Measurements from ENCODE around the gene RASSF7. TPM values are rescaled to one million over a fixed set of nuclear protein-coding genes. Genes with fewer than 3 reads are reported as not detected.

The RASSF7 gene
- total RNA-seq, 1 experiment from 2014 or later = 58.6 TPM

DNA sequence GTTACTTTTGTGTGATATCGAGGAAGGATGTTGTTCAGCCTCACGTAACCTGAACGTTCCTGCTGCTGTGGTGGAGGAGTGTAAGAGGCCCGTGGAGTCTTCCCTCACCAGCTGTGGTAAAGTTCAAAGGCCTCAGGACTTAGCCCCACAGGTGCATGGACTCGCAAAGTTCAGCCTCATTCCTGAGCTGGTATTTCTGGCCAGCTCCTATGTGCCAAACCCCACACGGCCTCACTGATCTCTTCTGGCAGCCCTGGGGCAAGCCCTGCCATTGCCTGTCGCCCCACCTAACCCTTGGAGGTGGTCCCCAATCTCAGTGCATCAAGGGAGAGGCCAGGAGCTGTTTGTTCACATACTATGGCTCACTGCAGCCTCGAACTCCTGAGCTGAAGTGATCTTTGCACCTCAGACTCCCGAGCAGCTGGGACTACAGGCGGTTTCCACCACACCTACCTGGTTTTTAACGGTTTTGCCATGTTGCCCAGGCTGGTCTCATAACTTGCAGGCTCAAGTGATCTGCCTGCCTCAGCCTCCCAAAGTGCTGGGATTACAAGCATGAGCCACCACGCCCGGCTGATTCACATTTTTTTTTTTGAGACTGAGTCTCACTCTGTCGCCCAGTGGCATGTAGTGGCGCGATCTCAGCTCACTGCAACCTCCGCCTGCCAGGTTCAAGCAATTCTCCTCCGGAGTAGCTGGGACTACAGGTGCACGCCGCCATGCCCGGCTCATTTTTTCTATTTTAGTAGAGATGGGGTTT is 17.7 kb downstream of the RASSF7 start:
- Histone ChIP-seq H4K20me1 (ENCODE audit: low read length) (peaks cover 50% of the 10 kb centered on the region), H2AFZ (ENCODE audit: low read length) (no peak overlapping the region), H3K36me3 (ENCODE audit: low read depth, low read length) (peaks cover 8% of the 10 kb centered on the region; the same call in 1 of the 2 replicates), H3K9me2 (replicated peaks; ENCODE audit: low read length) (no peaks in the 10 kb centered on the region), H3K4me3 (ENCODE audit: low read length) (peak overlapping the region; percentile 79), H3K9me3 (ENCODE audit: low read length) (no peaks in the 10 kb centered on the region), H3F3A (ENCODE audit: low read length, unreplicated experiment) (no peaks in the 10 kb centered on the region), H3K4me1 (ENCODE audit: insufficient read depth, low read length) (peaks cover 24% of the 10 kb centered on the region), H3K4me2 (ENCODE audit: low read length) (peak overlapping the region; percentile 90), H3K27me3 (ENCODE audit: low read length) (no peaks in the 10 kb centered on the region), H3K9ac (ENCODE audit: low read length) (no peak overlapping the region), H3K79me2 (ENCODE audit: low read length) (peaks cover 74% of the 10 kb centered on the region), H3K27ac (ENCODE audit: low read length) (no peak overlapping the region)
- intact Hi-C loops (cut with micrococcal nuclease) = no loop called here
- ChIA-PET POLR2A (ENCODE audit: unreplicated experiment) (no interaction called here), CTCF (no interaction called here)
- no peak for ATAC-seq
- TF ChIP-seq EZH2phosphoT487 (IDR thresholded peaks at IDR 0.05; ENCODE audit: borderline replicate concordance, low read length) (no peak), EZH2 (IDR thresholded peaks at IDR 0.05; ENCODE audit: low read length, unreplicated experiment) (no peak)
- TF ChIP-seq, protein P1, sequence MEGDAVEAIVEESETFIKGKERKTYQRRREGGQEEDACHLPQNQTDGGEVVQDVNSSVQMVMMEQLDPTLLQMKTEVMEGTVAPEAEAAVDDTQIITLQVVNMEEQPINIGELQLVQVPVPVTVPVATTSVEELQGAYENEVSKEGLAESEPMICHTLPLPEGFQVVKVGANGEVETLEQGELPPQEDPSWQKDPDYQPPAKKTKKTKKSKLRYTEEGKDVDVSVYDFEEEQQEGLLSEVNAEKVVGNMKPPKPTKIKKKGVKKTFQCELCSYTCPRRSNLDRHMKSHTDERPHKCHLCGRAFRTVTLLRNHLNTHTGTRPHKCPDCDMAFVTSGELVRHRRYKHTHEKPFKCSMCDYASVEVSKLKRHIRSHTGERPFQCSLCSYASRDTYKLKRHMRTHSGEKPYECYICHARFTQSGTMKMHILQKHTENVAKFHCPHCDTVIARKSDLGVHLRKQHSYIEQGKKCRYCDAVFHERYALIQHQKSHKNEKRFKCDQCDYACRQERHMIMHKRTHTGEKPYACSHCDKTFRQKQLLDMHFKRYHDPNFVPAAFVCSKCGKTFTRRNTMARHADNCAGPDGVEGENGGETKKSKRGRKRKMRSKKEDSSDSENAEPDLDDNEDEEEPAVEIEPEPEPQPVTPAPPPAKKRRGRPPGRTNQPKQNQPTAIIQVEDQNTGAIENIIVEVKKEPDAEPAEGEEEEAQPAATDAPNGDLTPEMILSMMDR (conservative IDR thresholded peaks at IDR 0.05; ENCODE audit: low read depth, low read length) = no peak
- no TSS peak for BruUV-seq (replicated peaks)
- no peak for DNase-seq

DNA sequence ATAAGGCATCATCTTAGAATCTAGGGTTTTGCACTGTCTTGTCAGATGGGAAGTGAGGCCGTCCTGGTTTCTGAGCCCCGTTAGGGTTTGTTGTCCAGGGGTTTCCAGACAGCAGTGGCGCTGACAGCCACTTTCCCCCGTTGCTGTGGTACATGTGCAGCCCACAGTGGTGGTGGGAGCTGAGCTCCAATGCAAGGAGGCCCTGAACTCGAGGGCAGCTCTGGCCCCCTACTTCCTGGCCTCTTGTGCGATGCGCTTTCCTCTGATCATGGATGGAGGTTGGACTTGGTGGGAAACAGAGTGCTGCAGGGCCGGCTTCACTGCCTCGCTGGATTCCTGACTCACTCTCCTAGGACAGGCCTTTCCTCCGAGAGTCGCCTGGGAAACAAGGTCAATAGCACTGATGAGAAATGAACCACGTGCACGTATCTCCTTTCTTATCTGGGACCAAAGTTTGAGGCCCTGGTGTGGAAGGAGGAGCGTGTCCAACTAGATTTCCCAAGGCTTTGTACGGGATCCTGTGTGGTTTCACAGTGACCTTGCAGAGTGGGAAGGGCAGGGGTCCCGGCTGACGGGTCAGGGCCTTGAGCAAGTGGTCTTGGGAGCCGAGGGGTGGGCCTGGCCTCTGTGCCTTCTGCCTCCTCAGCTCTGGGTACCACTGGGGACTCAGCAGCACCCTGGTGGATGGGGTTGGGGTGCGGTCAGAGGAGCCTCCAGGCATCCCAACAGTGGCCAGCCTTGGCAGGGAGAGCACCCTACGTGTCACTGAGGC is 19.2 kb downstream of the RASSF7 start:
- Histone ChIP-seq H3K36me3 (ENCODE audit: low read depth, low read length) (peaks cover 17% of the 10 kb centered on the region; the same call in 1 of the 2 replicates), H3K4me1 (ENCODE audit: insufficient read depth, low read length) (peaks cover 19% of the 10 kb centered on the region), H3K79me2 (ENCODE audit: low read length) (peaks cover 76% of the 10 kb centered on the region), H3K4me2 (ENCODE audit: low read length) (no peak overlapping the region), H3K27me3 (ENCODE audit: low read length) (no peaks in the 10 kb centered on the region), H3F3A (ENCODE audit: low read length, unreplicated experiment) (no peaks in the 10 kb centered on the region), H3K27ac (ENCODE audit: low read length) (no peak overlapping the region), H3K9me3 (ENCODE audit: low read length) (no peaks in the 10 kb centered on the region), H3K4me3 (ENCODE audit: low read length) (no peak overlapping the region), H2AFZ (ENCODE audit: low read length) (no peak overlapping the region), H4K20me1 (ENCODE audit: low read length) (peaks cover 58% of the 10 kb centered on the region), H3K9me2 (replicated peaks; ENCODE audit: low read length) (no peaks in the 10 kb centered on the region), H3K9ac (ENCODE audit: low read length) (no peak overlapping the region)
- no peak for DNase-seq
- CTCF ChIA-PET = no interaction called here
- POLR2A ChIA-PET (ENCODE audit: unreplicated experiment) = no interaction called here
- no peak for ATAC-seq
- BruUV-seq (replicated peaks) = no TSS peak
- TF ChIP-seq EZH2phosphoT487 (IDR thresholded peaks at IDR 0.05; ENCODE audit: borderline replicate concordance, low read length) (no peak), EZH2 (IDR thresholded peaks at IDR 0.05; ENCODE audit: low read length, unreplicated experiment) (no peak)
- TF ChIP-seq, protein P1 (conservative IDR thresholded peaks at IDR 0.05; ENCODE audit: low read depth, low read length) = no peak
- intact Hi-C loops (cut with micrococcal nuclease) = no loop called here
